ENCODE measurements around the gene CS. TPM values are rescaled to one million over a fixed set of nuclear protein-coding genes. Genes with fewer than 3 reads are reported as not detected.
"Not testable (repeated sequence)": the region's sequence is repeated elsewhere in the genome, so short reads cannot be mapped to it uniquely, and the experiment has no call there.

CS gene
- total RNA-seq (70.4 and 117 TPM in 2 replicates), polyA plus RNA-seq (170 and 228 TPM in 2 replicates), polyA minus RNA-seq (ENCODE audit: low replicate concordance) (261 and 328 TPM in 2 replicates)
- polyA plus RNA-seq (2012), result 107 and 145 TPM in 2 replicates

DNA sequence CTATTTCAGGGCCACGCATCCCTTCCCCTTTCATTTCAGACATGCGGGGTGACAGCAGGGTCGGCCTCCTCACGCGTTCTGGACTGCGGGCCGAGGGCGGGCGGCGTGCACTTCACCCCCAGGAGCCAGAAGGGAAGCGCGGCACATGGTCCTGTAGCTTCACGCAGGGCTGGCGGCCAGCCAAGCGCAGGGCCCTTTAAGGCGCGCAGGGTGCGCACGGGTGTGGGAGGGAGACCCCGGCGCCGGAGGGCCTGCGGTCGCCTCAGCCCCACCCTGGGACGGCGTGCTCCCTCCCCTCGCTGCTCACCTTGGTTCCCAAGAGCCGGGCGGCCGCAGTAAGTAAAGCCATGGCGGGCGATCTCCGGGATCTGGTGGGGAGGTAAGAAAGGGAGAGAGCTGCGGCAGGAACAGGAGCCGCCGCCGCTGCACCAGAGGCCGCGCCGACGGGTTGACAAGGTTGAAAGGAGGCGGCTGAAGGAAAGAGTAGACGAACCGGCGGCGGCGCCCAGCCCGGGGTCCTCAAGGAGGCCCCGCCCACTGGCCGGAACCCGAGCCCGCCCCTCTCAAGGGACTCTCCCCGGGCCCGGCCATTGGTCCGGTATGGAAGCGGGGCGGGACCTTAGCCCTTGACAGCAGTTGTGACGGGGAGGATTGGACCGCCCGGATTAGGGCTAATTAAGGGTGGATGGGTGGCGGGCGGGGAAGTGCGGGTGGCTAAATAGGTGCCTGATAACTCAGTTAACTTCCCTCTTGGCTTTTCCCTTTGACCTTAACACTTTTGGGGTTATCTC is at the start of gene CS:
Gene CS (minus strand): TSS at position 478 of the 791 bp plus-strand sequence. CDS start 129 bp downstream, at position 349.
- peak within 1 kb of the TSS; percentile 76 for H3K9ac ChIP-seq (ENCODE audit: insufficient read depth, low read length)
- peak within 1 kb of the TSS; percentile 77 for H3K4me2 ChIP-seq (ENCODE audit: extremely low read depth, insufficient read depth, low read length)
- H3K36me3 ChIP-seq (ENCODE audit: control insufficient read depth, insufficient read depth, low read length), result no peaks in the 10 kb centered on the region
- peak within 1 kb of the TSS; percentile 62 for H3K27ac ChIP-seq (ENCODE audit: insufficient read depth, low read length)
- no peak for TF ChIP-seq EZH2 (IDR thresholded peaks at IDR 0.05; ENCODE audit: low read length, missing control alignments)
- TF ChIP-seq, protein P1, sequence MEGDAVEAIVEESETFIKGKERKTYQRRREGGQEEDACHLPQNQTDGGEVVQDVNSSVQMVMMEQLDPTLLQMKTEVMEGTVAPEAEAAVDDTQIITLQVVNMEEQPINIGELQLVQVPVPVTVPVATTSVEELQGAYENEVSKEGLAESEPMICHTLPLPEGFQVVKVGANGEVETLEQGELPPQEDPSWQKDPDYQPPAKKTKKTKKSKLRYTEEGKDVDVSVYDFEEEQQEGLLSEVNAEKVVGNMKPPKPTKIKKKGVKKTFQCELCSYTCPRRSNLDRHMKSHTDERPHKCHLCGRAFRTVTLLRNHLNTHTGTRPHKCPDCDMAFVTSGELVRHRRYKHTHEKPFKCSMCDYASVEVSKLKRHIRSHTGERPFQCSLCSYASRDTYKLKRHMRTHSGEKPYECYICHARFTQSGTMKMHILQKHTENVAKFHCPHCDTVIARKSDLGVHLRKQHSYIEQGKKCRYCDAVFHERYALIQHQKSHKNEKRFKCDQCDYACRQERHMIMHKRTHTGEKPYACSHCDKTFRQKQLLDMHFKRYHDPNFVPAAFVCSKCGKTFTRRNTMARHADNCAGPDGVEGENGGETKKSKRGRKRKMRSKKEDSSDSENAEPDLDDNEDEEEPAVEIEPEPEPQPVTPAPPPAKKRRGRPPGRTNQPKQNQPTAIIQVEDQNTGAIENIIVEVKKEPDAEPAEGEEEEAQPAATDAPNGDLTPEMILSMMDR (conservative IDR thresholded peaks at IDR 0.05 in 1 of 2, IDR thresholded peaks at IDR 0.05 in 1 of 2; ENCODE audit: low read depth in 1 of 2, low read length in 2 of 2), result no peak
- no peaks in the 10 kb centered on the region for H3K9me3 ChIP-seq (ENCODE audit: control insufficient read depth, insufficient read depth, low read depth, low read length)
- peaks cover 44% of the 10 kb centered on the region for H3K79me2 ChIP-seq (ENCODE audit: control insufficient read depth, insufficient read depth, low read length)
- H2AFZ ChIP-seq (ENCODE audit: low read length), result peak within 1 kb of the TSS; percentile 54
- no peaks in the 10 kb centered on the region for H3K27me3 ChIP-seq (ENCODE audit: control insufficient read depth, insufficient read depth, low read length)
- DNase-seq (ENCODE audit: low read depth in 2 of 2), result peak; percentile 96 to 97
- H3K4me3 ChIP-seq (replicated peaks in 1 of 4; ENCODE audit: control extremely low read depth in 1 of 4, insufficient read depth in 1 of 4, low read depth in 3 of 4, low read length in 4 of 4), result peak within 1 kb of the TSS; percentile 66 to 98 (median 86)
- no peaks in the 10 kb centered on the region for H4K20me1 ChIP-seq (ENCODE audit: control insufficient read depth, extremely low read depth, insufficient read depth, low read length)
- H3K4me1 ChIP-seq (ENCODE audit: control insufficient read depth, extremely low read depth, insufficient read depth, low read length), result peaks cover 9% of the 10 kb centered on the region

DNA sequence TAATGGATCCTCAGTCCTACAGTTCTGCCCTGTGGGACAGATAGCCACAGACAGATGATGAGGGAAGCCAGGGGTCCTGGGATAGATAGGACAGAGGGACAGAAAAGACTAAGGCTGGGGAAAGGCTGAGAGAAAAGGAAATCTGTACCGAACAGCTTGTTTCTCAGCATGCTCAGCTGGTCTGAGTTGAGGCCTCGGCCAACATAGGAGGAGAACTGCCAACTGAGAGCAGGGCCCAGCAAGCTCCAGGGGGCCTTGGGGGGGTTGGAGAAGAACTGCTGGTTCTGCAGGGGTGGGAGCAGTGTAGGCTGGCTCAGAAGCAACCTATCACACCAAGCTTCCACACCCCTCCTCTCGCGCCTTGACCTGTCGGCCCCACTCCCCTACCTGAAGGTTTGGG is 48.6 kb upstream of the CS start:
- no peaks in the 10 kb centered on the region for H4K20me1 ChIP-seq (ENCODE audit: control insufficient read depth, extremely low read depth, insufficient read depth, low read length)
- no peaks in the 10 kb centered on the region for H3K79me2 ChIP-seq (ENCODE audit: control insufficient read depth, insufficient read depth, low read length)
- H3K27me3 ChIP-seq (ENCODE audit: control insufficient read depth, insufficient read depth, low read length), result no peaks in the 10 kb centered on the region
- no peak overlapping the region for H3K4me2 ChIP-seq (ENCODE audit: extremely low read depth, insufficient read depth, low read length)
- no peaks in the 10 kb centered on the region for H3K4me1 ChIP-seq (ENCODE audit: control insufficient read depth, extremely low read depth, insufficient read depth, low read length)
- no peak for DNase-seq (ENCODE audit: low read depth in 2 of 2)
- H3K4me3 ChIP-seq (replicated peaks in 1 of 4; ENCODE audit: control extremely low read depth in 1 of 4, insufficient read depth in 1 of 4, low read depth in 3 of 4, low read length in 4 of 4), result no peak overlapping the region
- H3K27ac ChIP-seq (ENCODE audit: insufficient read depth, low read length), result no peak overlapping the region
- peaks cover 22% of the 10 kb centered on the region for H3K36me3 ChIP-seq (ENCODE audit: control insufficient read depth, insufficient read depth, low read length)
- H3K9ac ChIP-seq (ENCODE audit: insufficient read depth, low read length), result no peak overlapping the region
- no peak overlapping the region for H2AFZ ChIP-seq (ENCODE audit: low read length)
- no peaks in the 10 kb centered on the region for H3K9me3 ChIP-seq (ENCODE audit: control insufficient read depth, insufficient read depth, low read depth, low read length)
- TF ChIP-seq, protein P1 (conservative IDR thresholded peaks at IDR 0.05 in 1 of 2, IDR thresholded peaks at IDR 0.05 in 1 of 2; ENCODE audit: low read depth in 1 of 2, low read length in 2 of 2), result no peak

DNA sequence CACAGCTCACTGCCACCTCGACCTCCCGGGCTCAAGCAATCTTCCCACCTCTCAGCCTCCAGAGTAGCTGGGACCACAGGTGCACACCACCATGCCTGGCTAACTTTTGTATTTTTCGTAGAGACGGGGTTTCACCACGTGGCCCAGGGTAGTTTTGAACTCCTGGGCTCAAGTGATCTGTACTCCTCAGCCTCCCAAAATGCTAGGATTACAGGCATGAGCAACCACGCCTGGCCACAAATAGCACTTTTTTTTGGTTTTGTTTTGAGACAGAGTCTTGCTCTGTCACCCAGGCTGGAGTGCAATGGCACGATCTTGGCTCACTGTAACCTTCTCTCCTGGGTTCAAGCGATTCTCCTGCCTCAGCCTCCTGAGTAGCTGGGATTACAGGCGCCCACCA is 47.1 kb upstream of the CS start:
- H2AFZ ChIP-seq (ENCODE audit: low read length); H3K27ac ChIP-seq (ENCODE audit: insufficient read depth, low read length); H3K4me2 ChIP-seq (ENCODE audit: extremely low read depth, insufficient read depth, low read length); H3K79me2 ChIP-seq (ENCODE audit: control insufficient read depth, insufficient read depth, low read length); H3K4me3 ChIP-seq (replicated peaks in 1 of 4; ENCODE audit: control extremely low read depth in 1 of 4, insufficient read depth in 1 of 4, low read depth in 3 of 4, low read length in 4 of 4); H3K9me3 ChIP-seq (ENCODE audit: control insufficient read depth, insufficient read depth, low read depth, low read length); H3K9ac ChIP-seq (ENCODE audit: insufficient read depth, low read length); DNase-seq (ENCODE audit: low read depth in 2 of 2); H3K4me1 ChIP-seq (ENCODE audit: control insufficient read depth, extremely low read depth, insufficient read depth, low read length); H3K27me3 ChIP-seq (ENCODE audit: control insufficient read depth, insufficient read depth, low read length); H4K20me1 ChIP-seq (ENCODE audit: control insufficient read depth, extremely low read depth, insufficient read depth, low read length): not testable (repeated sequence)
- peaks cover 31% of the 10 kb centered on the region for H3K36me3 ChIP-seq (ENCODE audit: control insufficient read depth, insufficient read depth, low read length)
